ENCODE results near the gene CBX4.

Gene CBX4

GRCh38 chr17:79830303-79830702 lies 8.9 kb downstream of the CBX4 start:
- no peak overlapping the region for H3K4me3 ChIP-seq (replicated peaks; ENCODE audit: low read depth, low read length)
- DNase-seq (ENCODE audit: extremely low read depth, insufficient read length), result no peak
- TF ChIP-seq CTCF (IDR thresholded peaks at IDR 0.05; ENCODE audit: insufficient read depth, low read length, poor library complexity, severe bottlenecking), result no peak
- no peaks in the 10 kb centered on the region for H3K27me3 ChIP-seq (replicated peaks; ENCODE audit: control insufficient read depth, insufficient read depth, low read length)
- peaks cover 4% of the 10 kb centered on the region; the same call in 1 of the 2 replicates for H3K36me3 ChIP-seq (ENCODE audit: control insufficient read depth, insufficient read depth, low read length)

GRCh38 chr17:79829457-79829856 lies 9.8 kb downstream of the CBX4 start:
- no peak overlapping the region for H3K4me3 ChIP-seq (replicated peaks; ENCODE audit: low read depth, low read length)
- H3K36me3 ChIP-seq (ENCODE audit: control insufficient read depth, insufficient read depth, low read length), result peaks cover 2% of the 10 kb centered on the region; the same call in 1 of the 2 replicates
- H3K27me3 ChIP-seq (replicated peaks; ENCODE audit: control insufficient read depth, insufficient read depth, low read length), result no peaks in the 10 kb centered on the region
- no peak for DNase-seq (ENCODE audit: extremely low read depth, insufficient read length)
- no peak for TF ChIP-seq CTCF (IDR thresholded peaks at IDR 0.05; ENCODE audit: insufficient read depth, low read length, poor library complexity, severe bottlenecking)

- no peak for TF ChIP-seq CTCF (IDR thresholded peaks at IDR 0.05; ENCODE audit: insufficient read depth, low read length, poor library complexity, severe bottlenecking)
- no peak for DNase-seq (ENCODE audit: extremely low read depth, insufficient read length)
- H3K4me3 ChIP-seq (replicated peaks; ENCODE audit: low read depth, low read length), result no peak overlapping the region
- H3K36me3 ChIP-seq (ENCODE audit: control insufficient read depth, insufficient read depth, low read length), result no peaks in the 10 kb centered on the region; the same call in 1 of the 2 replicates
- H3K27me3 ChIP-seq (replicated peaks; ENCODE audit: control insufficient read depth, insufficient read depth, low read length), result no peaks in the 10 kb centered on the region
Observed at GRCh38 chr17:79829004-79829403, 10.2 kb downstream of the CBX4 start.

DNA sequence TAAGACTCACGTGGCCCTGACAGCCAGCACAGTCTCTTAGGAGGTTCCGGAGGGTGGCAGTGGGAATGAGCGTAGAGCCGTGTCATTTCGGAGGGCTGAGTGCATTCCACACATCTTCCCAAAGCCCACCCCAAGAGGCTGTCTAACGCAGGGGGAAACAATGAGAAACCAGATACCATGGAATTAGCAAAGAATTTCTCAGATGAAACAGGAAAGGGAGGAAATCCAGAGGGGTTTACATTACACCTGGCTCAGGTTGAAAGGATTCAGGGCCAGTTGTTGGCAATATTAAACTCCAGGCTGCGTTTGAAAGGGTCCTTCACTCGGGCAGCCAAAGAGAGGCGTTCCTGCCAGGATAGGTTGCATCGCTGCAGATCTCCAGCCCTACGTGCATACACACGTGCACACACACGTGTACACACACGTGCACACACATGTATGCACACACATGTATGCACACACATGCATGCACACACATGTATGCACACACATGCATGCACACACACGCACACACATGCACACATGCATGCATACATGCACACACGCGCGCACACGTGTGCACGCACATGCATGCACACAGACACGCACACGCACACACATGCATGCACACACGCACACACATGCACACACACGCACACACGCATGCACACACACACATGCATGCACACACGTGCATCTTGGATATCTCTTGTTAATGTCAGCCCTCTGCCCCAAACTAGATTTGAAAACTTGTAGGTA lies 12.2 kb downstream of the CBX4 start:
- H3K4me3 ChIP-seq (replicated peaks; ENCODE audit: low read depth, low read length), result no peak overlapping the region
- DNase-seq (ENCODE audit: extremely low read depth, insufficient read length), result no peak
- no peaks in the 10 kb centered on the region for H3K36me3 ChIP-seq (ENCODE audit: control insufficient read depth, insufficient read depth, low read length)
- no peak for TF ChIP-seq CTCF (IDR thresholded peaks at IDR 0.05; ENCODE audit: insufficient read depth, low read length, poor library complexity, severe bottlenecking)
- no peaks in the 10 kb centered on the region; the same call in 1 of the 2 replicates for H3K27me3 ChIP-seq (replicated peaks; ENCODE audit: control insufficient read depth, insufficient read depth, low read length)

GRCh38 chr17:79826204-79826680 lies 13.0 kb downstream of the CBX4 start:
- no peak for DNase-seq (ENCODE audit: extremely low read depth, insufficient read length)
- H3K27me3 ChIP-seq (replicated peaks; ENCODE audit: control insufficient read depth, insufficient read depth, low read length), result no peaks in the 10 kb centered on the region; the same call in 1 of the 2 replicates
- no peak for TF ChIP-seq CTCF (IDR thresholded peaks at IDR 0.05; ENCODE audit: insufficient read depth, low read length, poor library complexity, severe bottlenecking)
- H3K36me3 ChIP-seq (ENCODE audit: control insufficient read depth, insufficient read depth, low read length), result no peaks in the 10 kb centered on the region
- H3K4me3 ChIP-seq (replicated peaks; ENCODE audit: low read depth, low read length), result no peak overlapping the region
